GM12891 (cell line): ENCODE results near the gene BLOC1S3.

Experiments
- POLR2A ChIP-seq: IDR thresholded peaks from 2 replicates; pipeline ENCODE4 v1.6.1; 2011; ENCODE audit warnings: low read depth, low read length, control low read depth
- POLR2AphosphoS5 ChIP-seq: IDR thresholded peaks from 2 replicates; pipeline ENCODE4 v1.6.1; 2011; ENCODE audit warnings: low read depth, low read length, control low read depth
- TAF1 ChIP-seq: IDR thresholded peaks from 2 replicates; pipeline ENCODE4 v1.6.1; 2011; ENCODE audit warnings: low read depth, low read length, control low read depth

GRCh38 chr19:45145270-45146189, 33.1 kb upstream of the BLOC1S3 start:
- no peak for TF ChIP-seq POLR2A
- TF ChIP-seq POLR2AphosphoS5: no peak
- TF ChIP-seq TAF1: no peak
